Right lobe of liver (tissue), 6 donors: Measurements from ENCODE around the gene BCAP31. TPM values are rescaled to one million over a fixed set of nuclear protein-coding genes. Genes with fewer than 3 reads are reported as not detected.

Experiments
- ATAC-seq, 4 donors: fragments of 200-7000 bp; cut with Tn5 transposase; one replicate each; pipeline ENCODE4 v1.9.1; 2020; ENCODE audit warnings: mild to moderate bottlenecking in 4 of 4, moderate library complexity in 4 of 4
- DNase-seq, 3 donors: peaks; one replicate each; pipeline ENCODE4 v3.0.0-alpha.2; 2020
- H3K27ac ChIP-seq, 3 donors: fragments of 200-600 bp; one replicate each; pipeline ENCODE4 v1.8.0; 2022
- H3K27me3 ChIP-seq, 2 donors: fragments of 200-600 bp; one replicate each; pipeline ENCODE4 v1.8.0; 2022
- H3K36me3 ChIP-seq, 4 donors: fragments of 200-600 bp; sonication (generic) in 1 of 4; one replicate each; pipeline versions ENCODE4 v1.5.1 to v1.8.0; 2017 to 2022; ENCODE audit warnings: control low read depth in 1 of 4
- H3K4me1 ChIP-seq, 4 donors: fragments of 200-600 bp; sonication (generic) in 1 of 4; one replicate each; pipeline versions ENCODE4 v1.5.1 to v1.8.0; 2017 to 2022; ENCODE audit warnings: control low read depth in 1 of 4
- H3K4me3 ChIP-seq, 3 donors: fragments of 200-600 bp; one replicate each; pipeline ENCODE4 v1.8.0; 2022
- H3K9me3 ChIP-seq, 4 donors: fragments of 200-600 bp; sonication (generic) in 1 of 4; one replicate each; pipeline versions ENCODE4 v1.5.1 to v1.8.0; 2017 to 2022; ENCODE audit warnings: control low read depth in 1 of 4
- CTCF ChIP-seq, 4 donors: fragments of 200-600 bp in 3 of 4; fragments of 450-650 bp in 1 of 4; IDR thresholded peaks; one replicate each; pipeline versions ENCODE4 v1.5.1 to v1.8.0; 2016 to 2022; ENCODE audit warnings: antibody characterized with exemption in 4 of 4, mild to moderate bottlenecking in 2 of 4
- POLR2A ChIP-seq: fragments of 450-650 bp; IDR thresholded peaks from one replicate; pipeline ENCODE4 v1.6.1; 2017; ENCODE audit warnings: antibody characterized with exemption, mild to moderate bottlenecking
- whole genome bisulfite sequencing: methylation state at CpG from one replicate; pipeline ENCODE4 v1.1.6; 2018; ENCODE audit warnings: low coverage, low lambda C conversion rate; ENCODE audit not compliant: insufficient coverage; ENCODE audit errors: missing lambda C conversion rate; 5-methylcytosine and 5-hydroxymethylcytosine counted together
- intact Hi-C, 2 donors: fragments of 100-400 bp; cut with DNase I; formaldehyde crosslinking; loops; one replicate each; pipeline versions ENCODE4 v1.11.2 to v1.14.1; 2022
- total RNA-seq, 6 experiments: library from RNA; depleted of rRNA in 2 of 6; stranded (reverse); fragments of >200 nt in 2 of 6; fragmentation: NEBNext Ultra II Directional in 3 of 6; extraction: Animal tissue kit (Norgen Biotek cat#: 25700) in 3 of 6; gene quantifications; one replicate each; pipeline versions ENCODE4 v1.1.0 to v1.2.4, GENCODE V29; 2016 to 2023
- donor health status: DM: no; HTN: yes; CAD: no.
- donor health status: DM: no; HTN: no; CAD: no.
- donor health status: DM: no; HTN: no; CAD: no.
- donor health status: DM: no; HTN: yes; CAD: no.
- donor health status: DM: no; HTN: yes; CAD: no.

BCAP31 gene
- total RNA-seq, 6 experiments from 2014 or later, result 100 to 126 (median 107) TPM

- Histone ChIP-seq H3K4me1 (no peaks in the 10 kb centered on the region), H3K9me3 (no peaks in the 10 kb centered on the region), H3K36me3 (no peaks in the 10 kb centered on the region), H3K4me3 (no peak overlapping the region), H3K27ac (no peak overlapping the region), H3K27me3 (no peaks in the 10 kb centered on the region)
- no peak for ATAC-seq
- no peak for DNase-seq
- intact Hi-C loops, result no loop called here
- WGBS, result 42% methylated on average over 3 of the region's 12 CpGs
- TF ChIP-seq POLR2A (no peak), CTCF (IDR thresholded peaks at IDR 0.05) (no peak)
Measured at GRCh38 chrX:153681175-153681574, 43.0 kb downstream of the BCAP31 start.

- H3K9me3 ChIP-seq, result no peaks in the 10 kb centered on the region
- H3K4me1 ChIP-seq, result no peaks in the 10 kb centered on the region
- DNase-seq (no peak), ATAC-seq (no peak)
- intact Hi-C loops, result loop anchor here in 1 of 2 donors (10.0 kb wide), 1 partner anchor 120 kb away; no protein-coding TSS in a partner anchor
- TF ChIP-seq POLR2A (no peak), CTCF (IDR thresholded peaks at IDR 0.05) (no peak)
- WGBS, result 63% methylated on average over 22 of the region's 27 CpGs
- no peaks in the 10 kb centered on the region for H3K36me3 ChIP-seq
- no peaks in the 10 kb centered on the region for H3K27me3 ChIP-seq
- H3K27ac ChIP-seq, result no peak overlapping the region
- H3K4me3 ChIP-seq, result no peak overlapping the region
Measured at GRCh38 chrX:153674219-153674851, 49.9 kb downstream of the BCAP31 start.

GRCh38 chrX:153673428-153674218 is 50.6 kb downstream of the BCAP31 start, which contains the start of gene PNCK:
Gene PNCK (minus strand): TSS chrX:153673813. CDS start chrX:153673076, 737 bp downstream.
- H3K4me1 ChIP-seq, result no peaks in the 10 kb centered on the region
- intact Hi-C loops, result loop anchor here in 1 of 2 donors (10.0 kb wide), 1 partner anchor 119 kb away; no protein-coding TSS in a partner anchor
- H3K27me3 ChIP-seq, result no peaks in the 10 kb centered on the region
- no peak for ATAC-seq
- no peaks in the 10 kb centered on the region for H3K9me3 ChIP-seq
- DNase-seq, result no peak
- TF ChIP-seq CTCF (IDR thresholded peaks at IDR 0.05) (no peak), POLR2A (no peak)
- 22% methylated on average over 22 of the region's 98 CpGs for WGBS
- no peaks in the 10 kb centered on the region for H3K36me3 ChIP-seq
- H3K4me3 ChIP-seq, result no peak within 1 kb of the TSS
- H3K27ac ChIP-seq, result no peak within 1 kb of the TSS

GRCh38 chrX:153672531-153673427 is 51.4 kb downstream of the BCAP31 start:
- H3K27me3 ChIP-seq, result no peaks in the 10 kb centered on the region
- H3K4me3 ChIP-seq, result no peak overlapping the region
- TF ChIP-seq CTCF (IDR thresholded peaks at IDR 0.05) (no peak), POLR2A (no peak)
- intact Hi-C loops, result loop anchor here in 1 of 2 donors (10.0 kb wide), 1 partner anchor 118 kb away; no protein-coding TSS in a partner anchor
- no peak for DNase-seq
- no peaks in the 10 kb centered on the region for H3K4me1 ChIP-seq
- H3K9me3 ChIP-seq, result no peaks in the 10 kb centered on the region
- ATAC-seq, result no peak
- H3K36me3 ChIP-seq, result no peaks in the 10 kb centered on the region
- H3K27ac ChIP-seq, result no peak overlapping the region
- WGBS, result 67% methylated on average over 30 of the region's 53 CpGs
